OCI-LY7 (cell line): ENCODE data around the gene LGALS3. TPM values are rescaled to one million over a fixed set of nuclear protein-coding genes. Genes with fewer than 3 reads are reported as not detected.

Experiments
- BruUV-seq: library from RNA; stranded (reverse); fragments of 400-500 nt; replicated peaks from 2 replicates; lab custom pipeline; 2021; lab: Mats Ljungman, UMichigan
- CTCF ChIA-PET: fragments of 300-600 bp; sonication (Branson Sonifier 250); formaldehyde crosslinking; loops from one replicate; lab custom pipeline; 2022; ENCODE audit warnings: antibody characterized with exemption; ENCODE audit not compliant: unreplicated experiment; lab: Charles Lee
- POLR2A ChIA-PET: fragments of 300-600 bp; sonication (Branson Sonifier 250); formaldehyde crosslinking; loops from one replicate; lab custom pipeline; 2022; ENCODE audit warnings: antibody characterized with exemption; lab: Charles Lee
- DNase-seq: peaks from one replicate; pipeline ENCODE4 v3.0.0-alpha.2; 2015; ENCODE audit warnings: low spot score
- H2AFZ ChIP-seq: fragments of 200-600 bp; sonication (generic), shearing (Covaris generic); 2 replicates; pipeline ENCODE4 v1.6.1; 2014; ENCODE audit warnings: mild to moderate bottlenecking, antibody characterized with exemption, low read length, moderate library complexity
- H3K27ac ChIP-seq: fragments of 200-600 bp; sonication (generic); 2 replicates; pipeline ENCODE4 v1.5.1; 2014; ENCODE audit warnings: mixed run types, low read depth, mild to moderate bottlenecking, moderate library complexity, low read length, inconsistent platforms; ENCODE audit not compliant: poor library complexity, severe bottlenecking
- H3K36me3 ChIP-seq: fragments of 200-600 bp; sonication (generic); 2 replicates; pipeline ENCODE4 v1.6.1; 2014; ENCODE audit warnings: mild to moderate bottlenecking, antibody characterized with exemption, low read length, moderate library complexity, mixed read lengths; ENCODE audit not compliant: insufficient read depth
- H3K4me1 ChIP-seq: fragments of 200-600 bp; sonication (generic); 2 replicates; pipeline ENCODE4 v1.5.1; 2014; ENCODE audit warnings: mild to moderate bottlenecking, low read length; ENCODE audit not compliant: insufficient read depth, poor library complexity, severe bottlenecking
- H3K4me2 ChIP-seq: fragments of 200-600 bp; sonication (generic); 2 replicates; pipeline ENCODE4 v1.6.1; 2014; ENCODE audit warnings: mild to moderate bottlenecking, low read length
- H3K4me3 ChIP-seq: fragments of 200-600 bp; sonication (generic); 2 replicates; pipeline ENCODE4 v1.5.1; 2014; ENCODE audit warnings: mild to moderate bottlenecking, low read depth, low read length; ENCODE audit not compliant: poor library complexity, severe bottlenecking
- H3K79me2 ChIP-seq: fragments of 200-600 bp; sonication (generic); 2 replicates; pipeline ENCODE4 v1.6.1; 2016; ENCODE audit warnings: low read depth, mild to moderate bottlenecking, low read length, moderate library complexity, mixed read lengths; ENCODE audit not compliant: insufficient read depth
- H3K9me2 ChIP-seq: fragments of 200-600 bp; sonication (generic); 2 replicates; pipeline ENCODE4 v1.6.1; 2016; ENCODE audit warnings: mild to moderate bottlenecking, low read length, mixed read lengths; ENCODE audit not compliant: insufficient read depth
- H3K9me3 ChIP-seq: fragments of 200-600 bp; sonication (generic); 2 replicates; pipeline ENCODE4 v1.6.1; 2014; ENCODE audit warnings: mild to moderate bottlenecking, mixed run types, low read length, mixed read lengths
- H4K20me1 ChIP-seq: fragments of 200-600 bp; sonication (generic); 2 replicates; pipeline ENCODE4 v1.6.1; 2014; ENCODE audit warnings: mild to moderate bottlenecking, antibody characterized with exemption, low read length, moderate library complexity, mixed read lengths; ENCODE audit not compliant: insufficient read depth
- CTCF ChIP-seq: fragments of 200-600 bp; sonication (generic); conservative IDR thresholded peaks from 2 replicates; pipeline ENCODE4 v1.5.1; 2014; ENCODE audit warnings: mild to moderate bottlenecking, antibody characterized with exemption, low read length, moderate library complexity, mixed read lengths
- EZH2phosphoT487 ChIP-seq: fragments of 200-600 bp; sonication (generic); IDR thresholded peaks from 2 replicates; pipeline ENCODE4 v1.6.1; 2018; ENCODE audit warnings: low read depth, borderline replicate concordance, mild to moderate bottlenecking, mixed run types, antibody characterized with exemption, low read length, moderate library complexity, mixed read lengths
- intact Hi-C: fragments of 100-400 bp; cut with micrococcal nuclease; formaldehyde crosslinking; loops from one replicate; pipeline ENCODE4 v1.10.0; 2022; ENCODE audit not compliant: unreplicated experiment
- total RNA-seq, 2 experiments: library from RNA; depleted of rRNA in 1 of 2; stranded (reverse); fragments of >200 nt in 1 of 2; shearing (Covaris generic) in 1 of 2; gene quantifications; 2 replicates each; pipeline ENCODE4 v1.2.3, GENCODE V29; 2014 to 2022

LGALS3 gene
- total RNA-seq, 2 experiments from 2014 or later: not detected

- H3K4me2 ChIP-seq: no peak overlapping the region
- H3K9me3 ChIP-seq: no peaks in the 10 kb centered on the region
- CTCF ChIA-PET: no interaction called here
- peaks cover 12% of the 10 kb centered on the region for H3K4me1 ChIP-seq
- no peak for TF ChIP-seq CTCF
- TF ChIP-seq EZH2phosphoT487: no peak
- no peaks in the 10 kb centered on the region for H4K20me1 ChIP-seq
- no peak overlapping the region for H2AFZ ChIP-seq
- no peaks in the 10 kb centered on the region for H3K36me3 ChIP-seq
- H3K79me2 ChIP-seq: no peaks in the 10 kb centered on the region
- H3K4me3 ChIP-seq: no peak overlapping the region
- no peaks in the 10 kb centered on the region for H3K9me2 ChIP-seq
- DNase-seq: no peak
- no TSS peak for BruUV-seq
- POLR2A ChIA-PET: no interaction called here
- no peak overlapping the region for H3K27ac ChIP-seq
- intact Hi-C loops: no loop called here
Measured at GRCh38 chr14:55115460-55115859, 13.6 kb upstream of the LGALS3 start.

GRCh38 chr14:55115861-55116245 lies 13.2 kb upstream of the LGALS3 start:
- no peaks in the 10 kb centered on the region for H4K20me1 ChIP-seq
- ChIA-PET POLR2A (no interaction called here), CTCF (no interaction called here)
- no peak overlapping the region for H3K27ac ChIP-seq
- H3K4me1 ChIP-seq: peaks cover 12% of the 10 kb centered on the region
- no peaks in the 10 kb centered on the region for H3K79me2 ChIP-seq
- intact Hi-C loops: no loop called here
- no peak overlapping the region for H3K4me3 ChIP-seq
- H2AFZ ChIP-seq: no peak overlapping the region
- TF ChIP-seq EZH2phosphoT487: no peak
- no peak for TF ChIP-seq CTCF
- no peak for DNase-seq
- no peaks in the 10 kb centered on the region for H3K9me3 ChIP-seq
- no TSS peak for BruUV-seq
- no peaks in the 10 kb centered on the region for H3K9me2 ChIP-seq
- H3K36me3 ChIP-seq: no peaks in the 10 kb centered on the region
- no peak overlapping the region for H3K4me2 ChIP-seq

GRCh38 chr14:55116246-55117030 lies 12.6 kb upstream of the LGALS3 start:
- Histone ChIP-seq H3K4me2 (no peak overlapping the region), H4K20me1 (no peaks in the 10 kb centered on the region), H3K4me1 (peaks cover 12% of the 10 kb centered on the region), H3K9me2 (no peaks in the 10 kb centered on the region), H3K27ac (no peak overlapping the region), H2AFZ (no peak overlapping the region), H3K79me2 (no peaks in the 10 kb centered on the region), H3K4me3 (no peak overlapping the region), H3K9me3 (no peaks in the 10 kb centered on the region), H3K36me3 (no peaks in the 10 kb centered on the region)
- ChIA-PET CTCF (no interaction called here), POLR2A (interaction anchor here (1.5 kb wide), 1 partner anchor 13 kb away, joined by 4 read pairs; no protein-coding TSS in a partner anchor)
- BruUV-seq: no TSS peak
- intact Hi-C loops: no loop called here
- no peak for DNase-seq
- TF ChIP-seq EZH2phosphoT487 (no peak), CTCF (no peak)
